ENCODE results near the gene MTR. TPM values are rescaled to one million over a fixed set of nuclear protein-coding genes. Genes with fewer than 3 reads are reported as not detected.

MTR gene
- total and polyA plus RNA-seq, 9 of the 15 experiments (the other 6 are each of a cell fraction or from before 2014, with no cell fraction given): 3.4 to 44.3 (median 20.3) TPM

GRCh38 chr1:236917448-236917847 lies 122.4 kb downstream of the MTR start:
- Histone ChIP-seq H3K27me3 (ENCODE audit: control insufficient read depth in 2 of 2, insufficient read depth in 2 of 2, low read length in 2 of 2) (no peaks in the 10 kb centered on the region), H3K9ac (ENCODE audit: insufficient read depth in 1 of 2, low read depth in 2 of 2, low read length in 2 of 2) (no peak overlapping the region), H3K4me3 (no peak overlapping the region), H3K79me2 (ENCODE audit: control insufficient read depth, insufficient read depth, low read length) (no peaks in the 10 kb centered on the region), H3K27ac (ENCODE audit: extremely low read depth, low read depth, low read length) (no peak overlapping the region), H3K4me1 (replicated peaks in 1 of 2; ENCODE audit: control insufficient read depth in 2 of 2, insufficient read depth in 2 of 2, low read length in 2 of 2) (peaks cover 13 to 25% of the 10 kb centered on the region in 2 experiments; a peak in 4 of 5 replicates), H3K9me1 (ENCODE audit: control insufficient read depth, insufficient read depth, low read length) (no peaks in the 10 kb centered on the region), H3K4me2 (ENCODE audit: insufficient read depth, low read length) (no peak overlapping the region), H2AFZ (ENCODE audit: low read depth, low read length) (no peak overlapping the region), H3K36me3 (ENCODE audit: control insufficient read depth, insufficient read depth, low read length) (no peaks in the 10 kb centered on the region), H4K20me1 (replicated peaks; ENCODE audit: control insufficient read depth, insufficient read depth, low read length) (no peaks in the 10 kb centered on the region), H3K9me3 (replicated peaks; ENCODE audit: control insufficient read depth, insufficient read depth, low read depth, low read length) (peaks cover 18% of the 10 kb centered on the region)
- intact Hi-C loops (cut with micrococcal nuclease): no loop called here
- ChIA-PET CTCF (ENCODE audit: low intra/inter-chr PET ratio) (no interaction called here), POLR2A (no interaction called here)
- TF ChIP-seq ZNF507 (tag; conservative IDR thresholded peaks at IDR 0.05) (peak; percentile 94), NFE2 (IDR thresholded peaks at IDR 0.05; ENCODE audit: low read depth) (no peak), RBM25 (IDR thresholded peaks at IDR 0.05; ENCODE audit: low read depth, low read length, severe bottlenecking) (peak; percentile 67)
- DNase-seq (ENCODE audit: extremely low read depth in 1 of 4, low spot score in 3 of 4) (no peak), ATAC-seq (no peak), FAIRE-seq (no peak)
- BruUV-seq (replicated peaks): no TSS peak
- WGBS (ENCODE audit: insufficient coverage, low coverage, missing lambda C conversion rate): 69% methylated on average over 1 of the region's 1 CpG
- in situ Hi-C loops (cut with MboI): no loop called here

- no peaks in the 10 kb centered on the region for H3K79me2 ChIP-seq (ENCODE audit: control insufficient read depth, insufficient read depth, low read length)
- H3K4me2 ChIP-seq (ENCODE audit: insufficient read depth, low read length): no peak overlapping the region
- H3K9me3 ChIP-seq (replicated peaks; ENCODE audit: control insufficient read depth, insufficient read depth, low read depth, low read length): peaks cover 15% of the 10 kb centered on the region
- H4K20me1 ChIP-seq (replicated peaks; ENCODE audit: control insufficient read depth, insufficient read depth, low read length): no peaks in the 10 kb centered on the region
- H3K27me3 ChIP-seq (ENCODE audit: control insufficient read depth in 2 of 2, insufficient read depth in 2 of 2, low read length in 2 of 2): peaks cover 3 to 4% of the 10 kb centered on the region in 2 experiments; a peak in 3 of 5 replicates
- in situ Hi-C loops (cut with MboI) (no loop called here), intact Hi-C loops (cut with micrococcal nuclease) (no loop called here)
- no TSS peak for BruUV-seq (replicated peaks)
- H2AFZ ChIP-seq (ENCODE audit: low read depth, low read length): no peak overlapping the region
- no peaks in the 10 kb centered on the region for H3K9me1 ChIP-seq (ENCODE audit: control insufficient read depth, insufficient read depth, low read length)
- no peaks in the 10 kb centered on the region for H3K36me3 ChIP-seq (ENCODE audit: control insufficient read depth, insufficient read depth, low read length)
- ChIA-PET POLR2A (no interaction called here), CTCF (ENCODE audit: low intra/inter-chr PET ratio) (no interaction called here)
- TF ChIP-seq STAT6 (CRISPR knock-in tag; IDR thresholded peaks at IDR 0.05): no peak
- TF ChIP-seq ZNF274 (IDR thresholded peaks at IDR 0.05; ENCODE audit: borderline replicate concordance, low read depth, low read length): no peak
- no peak overlapping the region for H3K4me3 ChIP-seq
- 17% methylated on average over 3 of the region's 3 CpGs for WGBS (ENCODE audit: insufficient coverage, low coverage, missing lambda C conversion rate)
- no peak for DNase-seq (ENCODE audit: extremely low read depth in 1 of 4, low spot score in 3 of 4)
- H3K27ac ChIP-seq (ENCODE audit: extremely low read depth, low read depth, low read length): no peak overlapping the region
- H3K9ac ChIP-seq (ENCODE audit: insufficient read depth in 1 of 2, low read depth in 2 of 2, low read length in 2 of 2): no peak overlapping the region
- H3K4me1 ChIP-seq (replicated peaks in 1 of 2; ENCODE audit: control insufficient read depth in 2 of 2, insufficient read depth in 2 of 2, low read length in 2 of 2): peaks cover 0 to 2% of the 10 kb centered on the region in 2 experiments; a peak in 1 of 5 replicates
- FAIRE-seq: no peak
- no peak for ATAC-seq
These were observed 125.3 kb downstream of the MTR start for GRCh38 chr1:236920286-236920894.

All from K562 (cell line).